AG09309 (cell line): ENCODE data around the gene IFITM10.

Source experiments
- DNase-seq: peaks from one replicate; pipeline ENCODE4 v3.0.0-alpha.2; 2010; ENCODE audit warnings: low read depth
- H3K4me3 ChIP-seq: 2 replicates; pipeline ENCODE4 v1.5.1; 2011; ENCODE audit warnings: mild to moderate bottlenecking, low read depth, low read length, moderate library complexity; ENCODE audit not compliant: control insufficient read depth
- TF ChIP-seq, protein P1 (sequence below): IDR thresholded peaks from 2 replicates; pipeline ENCODE4 v1.5.1; 2011; ENCODE audit warnings: mild to moderate bottlenecking, low read depth, low read length, inconsistent platforms; ENCODE audit not compliant: insufficient read depth, control insufficient read depth; ENCODE audit errors: missing control alignments

The IFITM10 gene

DNA sequence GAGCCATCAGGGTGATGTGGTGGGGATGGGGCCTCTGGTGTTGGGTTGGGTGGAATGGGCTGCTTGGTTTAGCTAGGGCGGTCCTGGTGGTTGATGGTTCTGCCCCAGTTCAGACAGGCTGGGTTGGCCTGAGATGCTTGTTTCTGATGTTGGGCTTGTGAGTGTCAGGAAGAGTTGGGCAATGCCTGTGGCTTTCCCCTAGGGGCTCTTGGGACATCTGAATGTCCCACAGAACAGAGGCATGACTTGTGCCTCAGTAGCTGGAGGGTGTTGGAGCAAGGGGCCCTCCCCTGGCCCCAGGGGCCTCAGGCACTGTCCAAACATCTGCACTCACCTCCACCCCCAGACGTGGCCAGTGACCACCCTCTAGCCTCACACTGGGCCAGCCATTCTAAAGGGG is 27.3 kb upstream of the IFITM10 start:
- H3K4me3 ChIP-seq, result no peak overlapping the region
- DNase-seq, result no peak
- TF ChIP-seq, protein P1, sequence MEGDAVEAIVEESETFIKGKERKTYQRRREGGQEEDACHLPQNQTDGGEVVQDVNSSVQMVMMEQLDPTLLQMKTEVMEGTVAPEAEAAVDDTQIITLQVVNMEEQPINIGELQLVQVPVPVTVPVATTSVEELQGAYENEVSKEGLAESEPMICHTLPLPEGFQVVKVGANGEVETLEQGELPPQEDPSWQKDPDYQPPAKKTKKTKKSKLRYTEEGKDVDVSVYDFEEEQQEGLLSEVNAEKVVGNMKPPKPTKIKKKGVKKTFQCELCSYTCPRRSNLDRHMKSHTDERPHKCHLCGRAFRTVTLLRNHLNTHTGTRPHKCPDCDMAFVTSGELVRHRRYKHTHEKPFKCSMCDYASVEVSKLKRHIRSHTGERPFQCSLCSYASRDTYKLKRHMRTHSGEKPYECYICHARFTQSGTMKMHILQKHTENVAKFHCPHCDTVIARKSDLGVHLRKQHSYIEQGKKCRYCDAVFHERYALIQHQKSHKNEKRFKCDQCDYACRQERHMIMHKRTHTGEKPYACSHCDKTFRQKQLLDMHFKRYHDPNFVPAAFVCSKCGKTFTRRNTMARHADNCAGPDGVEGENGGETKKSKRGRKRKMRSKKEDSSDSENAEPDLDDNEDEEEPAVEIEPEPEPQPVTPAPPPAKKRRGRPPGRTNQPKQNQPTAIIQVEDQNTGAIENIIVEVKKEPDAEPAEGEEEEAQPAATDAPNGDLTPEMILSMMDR, result no peak

DNA sequence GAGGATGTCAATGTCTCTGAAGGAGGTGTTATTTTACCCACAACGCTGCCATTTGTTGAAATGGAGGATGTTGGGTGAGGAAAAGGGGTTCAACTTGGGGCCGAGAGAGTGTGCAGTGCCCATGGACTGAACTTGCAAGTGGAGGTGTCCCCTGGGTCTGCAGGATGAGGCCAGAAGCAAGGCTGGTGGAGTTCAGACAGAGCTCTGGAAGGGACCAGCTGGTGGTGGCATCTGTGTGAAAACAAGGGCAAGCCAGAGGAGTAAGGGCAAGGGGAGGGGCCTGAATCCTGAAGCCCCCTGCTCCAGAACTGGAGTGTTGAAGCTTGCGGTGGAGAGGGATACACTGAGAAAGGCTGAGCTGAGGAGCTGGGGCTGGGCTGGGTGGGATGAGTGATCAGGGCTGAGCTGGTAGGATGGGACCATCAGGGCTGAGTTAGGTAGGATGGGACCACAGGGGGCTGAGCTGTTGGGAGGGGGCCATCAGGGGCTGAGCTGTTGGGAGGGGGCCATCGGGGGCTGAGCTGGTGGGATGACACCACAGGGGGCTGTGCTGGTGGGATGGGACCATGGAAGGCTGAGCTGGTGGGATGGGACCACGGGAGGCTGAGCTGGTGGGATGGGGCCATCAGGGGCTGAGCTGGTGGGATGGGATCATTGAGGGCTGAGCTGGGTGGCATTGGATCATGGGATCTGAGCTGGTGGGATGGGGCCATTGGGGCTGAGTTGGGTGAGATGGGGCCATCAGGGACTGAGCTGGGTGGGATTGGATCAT is 26.7 kb upstream of the IFITM10 start:
- DNase-seq, result no peak
- no peak overlapping the region for H3K4me3 ChIP-seq
- TF ChIP-seq, protein P1, result no peak

DNA sequence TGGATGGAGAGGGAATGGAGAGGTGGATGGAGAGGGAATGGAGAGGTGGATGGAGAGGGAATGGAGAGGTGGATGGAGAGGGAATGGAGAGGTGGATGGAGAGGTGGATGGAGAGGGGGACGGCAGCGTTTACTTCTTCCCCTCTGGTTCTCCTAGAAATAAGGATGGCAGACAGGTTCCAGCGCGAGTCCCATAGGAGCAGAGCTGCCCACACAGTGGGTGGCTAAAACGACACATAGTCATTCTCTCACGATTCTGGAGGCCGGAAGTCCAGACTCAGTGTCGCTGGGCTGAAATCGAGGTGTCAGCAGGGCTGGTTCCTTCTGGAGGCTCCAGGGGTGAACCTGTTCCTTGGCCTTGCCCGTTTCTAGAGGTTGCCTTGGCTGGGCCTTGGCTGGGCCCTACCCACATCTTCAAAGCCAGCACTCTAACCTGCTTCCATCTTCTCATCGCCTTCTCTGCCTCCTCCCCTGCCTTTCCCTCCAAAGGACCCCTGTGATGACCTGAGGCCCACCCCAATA is 26.0 kb upstream of the IFITM10 start:
- TF ChIP-seq, protein P1, result no peak
- no peak overlapping the region for H3K4me3 ChIP-seq
- no peak for DNase-seq

DNA sequence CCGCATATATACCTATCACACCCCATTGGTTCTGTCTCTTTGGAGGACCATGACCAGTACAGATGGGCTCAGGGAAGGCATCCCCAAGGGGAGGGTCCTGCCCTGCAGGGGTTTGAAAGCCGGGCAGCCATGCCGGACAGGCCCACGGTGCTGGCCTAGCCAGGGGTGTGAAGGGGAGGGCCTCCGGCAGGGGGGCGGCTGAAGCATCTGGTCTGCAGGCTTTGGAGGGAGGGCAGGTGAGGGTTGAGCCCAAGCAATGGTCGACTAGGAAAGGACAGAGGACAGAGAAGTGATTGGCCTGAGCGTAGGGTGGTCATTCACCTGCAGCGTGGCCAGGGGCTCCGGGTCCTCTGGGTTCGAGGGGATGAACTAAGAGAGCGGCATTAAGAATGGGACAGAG is 24.5 kb upstream of the IFITM10 start:
- no peak overlapping the region for H3K4me3 ChIP-seq
- TF ChIP-seq, protein P1, result no peak
- DNase-seq, result no peak

DNA sequence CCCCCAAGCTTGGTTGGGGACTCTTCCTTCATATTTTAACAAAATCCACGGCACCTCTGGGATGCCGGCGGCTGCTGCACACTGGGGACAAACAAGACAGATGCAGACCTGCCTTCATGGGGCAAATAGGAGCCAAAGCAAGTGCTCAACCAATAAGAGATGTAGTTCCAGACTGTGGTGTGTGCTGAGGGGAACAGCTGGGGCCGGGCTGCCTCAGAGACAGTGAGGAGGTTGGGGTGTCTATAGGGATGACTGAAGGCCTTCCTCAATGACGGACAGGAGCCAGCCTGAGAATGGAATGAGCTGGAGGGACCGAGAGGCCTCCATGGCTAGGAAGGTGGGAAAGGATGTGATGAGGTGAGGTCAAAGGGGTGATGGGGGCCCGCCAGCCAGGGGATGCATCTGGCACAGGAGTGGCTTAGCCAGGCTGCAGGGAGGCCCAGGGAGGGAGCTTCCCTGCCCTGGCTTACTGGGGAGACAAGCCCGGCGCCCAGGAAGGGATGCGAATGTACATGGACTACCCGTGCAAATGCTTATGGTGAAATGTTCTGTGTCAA is 23.7 kb upstream of the IFITM10 start:
- DNase-seq, result no peak
- H3K4me3 ChIP-seq, result no peak overlapping the region
- TF ChIP-seq, protein P1, result no peak

DNA sequence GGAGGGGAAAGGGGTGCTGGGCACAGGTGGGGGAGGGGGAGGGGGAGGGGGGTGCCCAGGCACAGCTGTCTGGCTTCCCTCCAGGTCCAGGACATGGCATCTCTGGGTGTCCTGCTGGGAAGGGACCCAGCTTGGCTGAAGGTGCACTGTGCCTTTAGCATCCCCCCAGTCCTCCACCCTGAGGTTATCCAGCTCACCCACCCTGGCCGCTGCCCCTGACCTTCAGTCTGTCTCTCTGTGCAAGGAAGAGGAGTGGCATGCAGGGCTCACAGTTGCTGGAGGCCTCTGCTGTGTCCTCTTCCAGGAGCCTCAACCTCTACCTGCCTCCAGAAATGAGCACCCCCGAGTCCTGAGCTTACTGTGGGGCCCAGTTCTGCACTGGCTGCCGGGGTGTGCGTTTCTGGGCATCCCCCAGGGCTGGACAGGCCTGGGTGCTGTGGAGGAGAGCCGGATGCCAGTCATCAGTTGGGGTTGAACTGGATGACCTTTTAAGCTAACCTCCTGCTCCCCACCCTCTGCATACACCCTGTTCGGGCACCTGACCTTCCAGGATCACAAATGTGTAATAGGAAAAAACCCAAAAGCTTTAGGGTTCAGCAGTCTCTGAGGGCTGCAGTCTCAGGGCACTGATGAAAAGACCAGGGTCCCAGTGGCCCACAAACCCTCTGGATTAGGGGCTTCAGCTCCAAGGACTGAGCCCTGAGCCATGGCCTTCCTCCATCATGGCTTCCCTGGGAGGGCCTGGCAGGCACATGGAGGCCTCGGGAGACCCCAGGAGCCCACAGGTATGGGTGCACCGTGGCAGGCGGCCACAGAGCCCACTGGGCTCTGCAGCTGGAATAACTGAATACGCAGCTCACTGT is 23.0 kb upstream of the IFITM10 start:
- DNase-seq, result no peak
- TF ChIP-seq, protein P1, result no peak

More for the DNA sequence above, 23.0 kb upstream of the IFITM10 start:
- no peak overlapping the region for H3K4me3 ChIP-seq
